HG02870 (cell line): ENCODE results near the gene CD300LF.

Experiments used
- ATAC-seq: cut with Tn5 transposase; IDR thresholded peaks from one replicate; pipeline ENCODE4 v1.9.1; 2021; ENCODE audit warnings: mild to moderate bottlenecking, moderate library complexity; ENCODE audit not compliant: unreplicated experiment

Gene CD300LF

DNA sequence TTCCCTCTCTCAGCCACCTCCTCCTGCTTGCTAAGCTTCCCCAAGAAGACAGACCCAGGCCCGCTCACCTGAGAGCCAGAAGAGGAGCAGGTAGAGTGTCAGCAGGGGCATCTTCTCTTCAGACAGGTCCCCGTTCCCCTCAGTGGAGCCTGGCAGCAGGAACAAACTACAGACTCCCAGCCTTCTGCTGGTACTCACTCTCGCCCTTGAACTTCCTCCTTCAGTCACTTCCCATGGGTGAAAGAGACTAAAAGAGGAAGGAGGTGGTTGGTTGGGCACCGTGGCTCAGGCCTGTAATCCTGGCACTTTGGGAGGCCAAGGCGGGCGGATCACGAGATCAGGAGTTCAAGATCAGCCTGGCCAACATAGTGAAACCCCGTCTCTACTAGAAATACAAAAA is at the start of gene CD300LF:
CD300LF (minus strand) TSS at position 168 of the 400 bp plus-strand sequence; CDS start at position 111, 57 bp downstream.
- no peak for ATAC-seq

DNA sequence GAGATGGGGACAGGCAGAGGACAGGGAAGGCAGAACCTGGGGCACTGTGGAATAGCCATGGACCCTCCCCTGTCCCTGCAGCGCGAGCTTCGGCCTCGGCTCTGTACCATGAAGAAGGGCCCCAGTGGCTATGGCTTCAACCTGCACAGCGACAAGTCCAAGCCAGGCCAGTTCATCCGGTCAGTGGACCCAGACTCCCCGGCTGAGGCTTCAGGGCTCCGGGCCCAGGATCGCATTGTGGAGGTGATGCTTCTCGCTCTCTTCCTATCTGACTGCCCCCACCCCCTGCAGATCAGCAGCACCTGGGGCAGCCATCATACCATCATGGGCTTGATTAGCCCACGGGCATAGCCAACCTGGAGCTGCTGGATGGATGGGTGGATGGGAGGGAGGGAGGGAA is 49.2 kb upstream of the CD300LF start:
- ATAC-seq, result no peak

DNA sequence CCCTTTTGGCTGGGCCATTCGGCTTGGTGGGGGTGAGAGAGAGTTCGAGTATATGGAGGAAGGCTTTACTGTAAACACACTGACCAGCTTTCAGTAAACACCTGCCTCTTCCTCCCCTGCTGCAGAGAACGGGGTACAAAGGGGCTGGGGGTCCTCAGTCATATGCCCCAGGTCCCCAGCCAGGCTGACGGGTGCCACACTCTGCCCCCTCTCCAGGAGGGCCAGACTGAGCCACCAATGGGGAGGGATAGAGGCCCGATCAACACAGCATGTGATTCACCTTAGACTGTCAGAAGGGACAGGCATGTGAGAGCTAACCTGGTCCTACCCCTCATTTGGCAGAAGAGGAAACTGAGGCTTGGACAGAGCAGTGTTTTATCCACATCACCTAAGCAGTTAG is 48.7 kb upstream of the CD300LF start:
- ATAC-seq, result no peak

DNA sequence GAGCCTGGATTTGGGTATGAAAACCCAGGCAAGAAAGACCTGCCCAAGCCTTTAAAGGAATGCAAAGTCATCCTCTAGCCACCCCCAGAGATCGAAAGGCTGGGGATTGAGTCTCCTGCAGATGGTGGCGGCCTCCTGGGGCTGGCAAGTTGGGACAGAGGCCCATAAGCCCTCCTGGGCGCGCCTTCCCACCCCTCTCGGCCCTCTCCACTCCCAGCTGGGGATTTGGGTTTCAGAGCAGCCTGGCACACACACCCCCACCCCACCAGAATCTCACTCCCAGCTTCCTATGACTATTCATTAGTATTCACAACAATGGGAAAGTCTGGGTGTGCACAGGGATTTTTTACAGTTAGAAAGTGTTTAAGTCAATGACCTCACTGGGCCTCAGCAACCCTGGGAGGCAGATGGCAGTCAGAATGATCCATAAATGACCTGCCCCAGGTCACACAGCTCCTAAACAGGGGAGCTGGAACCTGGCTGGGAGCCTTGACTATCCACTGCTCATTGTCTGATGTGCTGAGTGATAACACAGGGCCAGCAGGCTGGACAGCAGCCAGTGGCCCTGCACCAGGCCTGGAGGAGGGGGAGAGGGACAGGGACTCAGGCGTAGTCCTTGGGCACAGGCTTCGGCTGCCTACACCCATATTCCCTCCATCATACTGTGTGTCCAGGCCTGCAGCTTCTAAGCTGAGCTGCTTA is 47.8 kb upstream of the CD300LF start:
- ATAC-seq, result no peak

DNA sequence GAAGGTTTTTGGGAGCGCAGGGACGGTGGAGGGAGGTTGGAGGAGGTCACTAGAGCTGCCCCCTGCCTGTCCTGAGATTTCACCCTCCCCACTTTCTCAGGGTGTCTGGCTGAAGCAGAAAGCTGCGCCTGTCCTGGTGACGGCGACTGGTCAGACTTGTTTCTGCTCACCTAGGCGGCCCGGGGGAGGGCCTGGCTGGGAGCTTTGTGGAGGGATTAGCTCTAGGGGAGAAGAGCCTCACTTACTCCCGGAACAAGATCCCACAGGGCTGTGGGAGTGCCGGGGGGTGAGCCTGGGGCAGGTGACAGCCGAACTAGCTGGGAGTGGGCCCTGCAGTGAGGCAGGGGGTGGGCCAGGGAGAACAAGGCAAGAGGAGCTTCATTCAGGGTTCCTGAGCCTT is 47.2 kb upstream of the CD300LF start:
- no peak for ATAC-seq

DNA sequence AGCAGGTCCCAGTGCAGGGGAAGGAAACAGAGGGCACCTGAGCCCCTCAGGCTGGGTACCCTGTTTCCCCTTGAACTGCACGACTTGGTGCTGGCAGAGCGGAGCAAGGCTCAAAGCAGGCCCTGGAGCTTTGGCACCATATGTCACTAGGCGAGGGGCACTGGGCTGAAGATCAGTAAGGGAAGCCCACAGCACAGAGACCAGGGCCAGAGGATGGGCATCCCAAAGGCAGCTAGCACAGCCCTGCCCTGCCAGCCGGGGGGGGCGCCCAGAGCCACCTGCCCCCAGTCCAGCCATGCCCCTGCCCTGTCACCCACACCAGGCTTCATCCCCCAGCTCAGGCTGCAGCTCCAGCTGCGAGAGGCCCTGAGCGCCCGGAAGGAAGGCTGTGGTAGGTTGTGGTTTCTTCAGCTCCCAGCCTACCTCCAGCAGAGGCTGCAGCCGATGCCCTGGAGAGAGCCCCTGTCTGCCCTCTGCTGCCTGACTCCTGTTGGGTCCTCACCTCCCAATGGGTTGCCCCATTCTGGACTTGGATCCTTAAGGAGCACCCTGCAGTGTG is 46.6 kb upstream of the CD300LF start:
- no peak for ATAC-seq

DNA sequence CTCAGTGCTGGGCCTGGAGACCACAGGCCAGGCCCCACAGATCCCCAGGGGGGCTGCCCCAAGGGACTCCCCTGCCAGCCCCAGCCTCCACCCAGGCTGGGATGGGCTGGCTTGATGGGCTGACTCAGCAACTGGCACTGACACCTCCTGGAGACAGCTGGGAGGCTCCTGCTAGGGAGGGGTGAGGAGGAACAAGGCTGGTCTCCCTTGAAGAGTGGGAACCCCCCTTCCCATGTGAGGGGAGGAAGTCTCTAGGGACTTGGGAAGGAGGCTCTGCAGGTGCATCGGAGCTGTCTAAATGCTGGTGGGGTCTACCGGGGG is 46.1 kb upstream of the CD300LF start:
- no peak for ATAC-seq

DNA sequence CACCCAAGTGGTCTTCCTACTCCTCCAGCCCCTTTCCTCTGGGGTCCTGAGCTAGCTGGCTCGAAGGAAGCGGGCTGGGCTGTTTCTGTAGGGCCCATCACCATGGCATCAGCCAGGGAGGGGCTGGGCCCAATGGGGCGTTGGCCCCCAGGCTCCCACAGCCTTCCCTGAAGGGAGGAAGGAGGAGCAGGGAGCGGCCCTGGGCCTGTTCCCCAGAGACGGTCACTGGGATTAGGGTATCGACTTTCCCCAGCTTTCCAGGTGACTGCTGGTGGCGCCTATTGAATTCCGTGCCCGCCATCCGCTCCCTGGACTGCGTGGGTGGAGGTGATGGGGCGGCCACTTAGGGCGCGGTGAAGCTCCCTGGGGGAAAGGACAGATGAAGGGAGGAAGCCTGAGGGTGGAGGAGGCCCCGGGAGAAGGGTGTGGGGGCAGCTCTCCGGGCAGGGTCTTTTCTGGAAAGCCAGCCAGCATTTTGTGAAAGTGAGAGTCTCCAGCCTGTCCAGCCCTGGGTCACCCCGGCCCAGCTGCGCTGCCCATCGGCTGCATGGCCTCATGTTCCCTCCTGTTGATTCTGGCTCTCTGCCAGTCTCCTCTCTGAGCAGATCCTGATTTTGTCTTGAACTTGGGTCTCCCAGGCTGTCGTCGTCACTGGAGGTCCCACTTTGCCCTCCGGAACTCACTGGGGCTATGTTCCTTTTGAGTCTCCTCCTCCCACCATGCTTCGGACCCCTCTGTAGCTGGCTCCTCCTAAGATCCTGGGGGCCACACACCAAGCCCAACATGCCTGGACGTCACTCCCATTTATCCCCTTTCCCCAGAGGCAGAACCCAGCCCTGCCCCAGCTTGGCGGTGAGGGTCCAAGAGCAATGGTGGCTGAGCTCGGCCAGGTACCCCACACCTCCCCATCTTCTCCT is 45.5 kb upstream of the CD300LF start:
- no peak for ATAC-seq

DNA sequence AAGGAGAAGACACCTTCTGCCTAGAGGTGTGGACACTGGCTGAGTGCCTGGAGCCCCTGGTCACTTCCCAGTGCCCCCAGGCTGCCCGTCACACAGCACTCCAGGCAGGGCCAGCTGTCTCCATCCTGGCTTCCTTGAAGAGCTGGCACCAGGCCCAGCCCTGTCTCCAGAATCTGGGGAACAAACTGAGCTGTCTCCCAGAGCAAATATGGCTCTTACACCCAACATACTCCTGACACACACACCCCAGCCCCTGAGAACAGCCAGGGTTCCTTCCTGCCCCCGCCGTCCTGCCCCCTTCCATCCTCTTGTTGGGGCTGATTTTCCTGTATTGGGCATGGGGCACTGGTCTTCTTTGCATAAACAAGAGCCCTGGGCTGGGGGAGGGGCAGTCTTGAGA is 44.8 kb upstream of the CD300LF start:
- no peak for ATAC-seq

DNA sequence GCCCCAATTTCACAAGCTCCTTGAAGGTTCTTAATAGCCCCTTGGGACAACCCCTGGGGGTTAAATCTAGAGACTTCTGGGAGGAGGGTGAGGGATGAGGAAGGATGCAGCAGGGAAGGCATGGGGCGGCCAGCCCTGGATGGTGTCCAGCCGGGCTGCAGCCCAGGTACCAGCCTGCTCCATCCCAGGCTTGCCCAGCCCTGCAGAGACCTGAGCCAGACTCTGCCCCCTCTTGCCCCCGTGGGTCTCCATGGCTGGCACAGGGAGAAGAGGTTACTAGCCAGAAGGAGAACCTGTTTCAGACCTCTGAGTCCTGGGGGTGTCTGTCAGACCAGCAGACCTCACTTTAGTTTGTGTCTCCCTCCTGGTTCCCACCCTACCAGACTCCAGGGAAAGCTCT is 44.2 kb upstream of the CD300LF start:
- no peak for ATAC-seq

DNA sequence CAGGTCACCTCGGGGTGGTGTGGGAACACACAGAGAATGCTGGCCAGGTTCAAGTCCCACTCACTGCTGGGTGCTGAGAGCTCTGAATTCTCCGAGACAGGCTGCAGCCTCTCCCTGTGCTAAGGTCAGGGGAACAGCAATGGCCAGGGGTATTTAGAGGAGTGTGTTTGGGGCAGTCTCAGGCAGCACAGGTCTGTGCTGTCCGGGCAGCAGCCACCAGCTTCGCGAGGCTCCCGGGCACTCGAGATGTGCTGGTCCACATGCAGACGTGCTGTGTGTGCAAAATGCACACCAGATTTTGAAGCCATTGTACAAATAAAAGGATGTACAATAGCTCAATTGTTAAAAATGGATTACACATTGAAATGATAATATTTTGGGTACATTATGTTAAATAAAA is 42.8 kb upstream of the CD300LF start:
- no peak for ATAC-seq

DNA sequence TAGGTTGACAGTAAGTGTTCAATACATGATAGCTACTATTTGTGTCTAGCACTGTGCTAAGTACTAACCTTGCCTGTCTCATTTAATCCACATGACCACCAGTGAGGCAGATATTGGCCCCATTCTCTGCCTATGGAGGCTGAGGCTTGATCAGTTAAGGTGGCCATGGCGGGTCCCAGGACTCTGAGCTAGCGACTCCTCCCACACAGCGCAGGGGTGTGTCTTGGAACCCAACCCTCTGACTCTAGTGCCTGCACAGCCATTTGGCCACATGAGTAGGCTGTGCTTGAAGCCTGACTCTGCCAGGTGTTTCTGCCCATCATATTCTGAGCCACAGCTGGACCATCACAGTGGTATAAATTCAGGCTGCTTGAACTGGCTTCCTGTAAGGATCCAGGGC is 42.1 kb upstream of the CD300LF start:
- ATAC-seq, result no peak

DNA sequence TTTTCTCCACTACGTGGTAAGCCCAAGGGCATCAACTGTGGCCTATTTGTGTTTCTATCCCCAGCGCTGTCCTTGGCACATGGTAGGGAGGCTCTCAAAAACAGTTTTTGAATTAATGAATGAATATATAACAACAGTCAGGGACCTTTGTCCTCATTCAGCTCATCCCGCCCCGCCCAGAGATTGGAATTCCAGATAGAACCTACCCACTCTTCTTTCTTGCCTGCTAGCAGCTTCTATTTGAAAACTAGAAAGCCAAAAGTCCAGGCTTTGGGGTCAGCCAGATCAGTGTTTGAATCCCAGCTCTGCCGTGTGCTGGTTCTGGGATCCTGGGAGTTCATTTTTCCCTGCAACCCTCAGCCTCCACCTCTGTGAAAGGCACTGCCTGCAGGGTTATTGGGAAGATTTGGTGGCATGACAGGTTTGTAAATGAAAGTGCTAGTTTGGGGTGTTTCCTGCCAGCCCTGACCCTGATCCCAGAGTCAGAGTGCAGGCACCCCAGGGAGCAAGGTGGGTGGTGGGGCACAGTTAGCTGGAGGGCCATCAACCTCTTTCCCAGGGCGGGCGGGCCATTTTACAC is 40.2 kb upstream of the CD300LF start:
- no peak for ATAC-seq

DNA sequence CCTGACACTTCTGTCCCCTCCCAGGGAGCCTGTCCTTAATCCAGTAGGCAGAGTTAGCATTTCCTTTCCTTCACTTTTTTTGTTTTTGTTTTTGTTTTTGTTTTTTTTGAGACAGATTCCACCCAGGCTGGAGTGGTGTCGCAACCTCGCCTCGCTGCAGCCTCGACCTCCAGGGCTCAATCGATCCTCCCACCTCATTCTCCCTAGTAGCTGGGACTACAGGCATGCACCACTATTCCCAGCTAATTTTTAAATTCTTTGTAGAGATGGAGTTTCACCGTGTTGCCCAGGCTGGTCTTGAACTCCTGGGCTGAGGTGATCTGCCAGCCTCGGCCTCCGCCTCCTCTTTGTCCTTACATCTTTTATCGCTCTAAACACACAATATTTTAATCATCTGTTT is 39.7 kb upstream of the CD300LF start:
- ATAC-seq, result no peak

DNA sequence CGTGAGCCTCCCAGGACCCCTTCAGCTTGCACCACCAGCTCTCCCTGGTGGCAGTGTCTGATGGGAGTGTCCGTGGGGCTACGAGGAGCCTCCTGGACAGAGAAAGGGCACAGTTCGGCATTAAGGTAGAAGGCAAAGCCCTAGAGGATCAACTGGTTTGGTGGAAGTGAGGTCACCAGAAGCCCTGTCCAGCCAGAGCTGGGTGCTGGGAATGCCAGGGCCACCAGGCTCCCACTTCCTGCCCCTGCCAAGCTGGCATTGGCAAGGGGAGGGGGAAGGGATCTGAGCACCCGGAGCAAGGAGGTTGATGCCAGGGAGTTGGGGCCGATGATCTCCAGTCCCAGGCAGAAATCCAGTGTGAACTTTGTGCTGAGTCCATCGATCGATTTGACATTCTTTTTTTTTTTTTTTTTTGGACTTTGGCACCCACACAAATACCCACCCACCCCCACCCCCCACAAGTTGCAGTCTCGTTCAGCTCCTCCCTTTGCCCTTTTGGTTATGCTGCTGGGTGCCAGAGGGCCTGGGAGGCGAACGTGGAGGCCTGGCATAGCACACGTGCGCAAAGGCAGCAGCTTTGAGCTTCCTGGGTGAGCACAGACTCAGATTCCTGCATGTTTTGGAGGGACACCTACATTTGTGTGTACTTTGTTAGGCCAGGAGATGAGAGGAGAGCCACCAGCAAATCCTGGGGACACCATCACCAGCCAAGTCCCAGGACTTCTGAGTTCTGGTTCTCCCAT is 37.8 kb upstream of the CD300LF start:
- ATAC-seq, result no peak

DNA sequence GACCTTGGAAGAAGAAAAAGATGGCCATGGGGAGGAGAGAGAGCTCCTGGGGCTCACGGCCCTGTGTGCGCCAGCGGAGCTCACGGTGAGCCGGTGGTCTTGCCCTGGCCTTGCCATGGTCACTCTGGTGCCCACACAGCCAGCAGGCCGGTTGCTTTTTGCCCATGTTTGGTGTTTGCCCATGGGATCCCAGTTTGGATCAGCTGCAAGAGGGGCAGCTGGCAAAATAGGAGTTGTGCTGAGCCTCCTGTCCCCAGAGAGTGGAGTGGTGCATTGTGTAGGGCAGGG is 37.3 kb upstream of the CD300LF start:
- no peak for ATAC-seq

DNA sequence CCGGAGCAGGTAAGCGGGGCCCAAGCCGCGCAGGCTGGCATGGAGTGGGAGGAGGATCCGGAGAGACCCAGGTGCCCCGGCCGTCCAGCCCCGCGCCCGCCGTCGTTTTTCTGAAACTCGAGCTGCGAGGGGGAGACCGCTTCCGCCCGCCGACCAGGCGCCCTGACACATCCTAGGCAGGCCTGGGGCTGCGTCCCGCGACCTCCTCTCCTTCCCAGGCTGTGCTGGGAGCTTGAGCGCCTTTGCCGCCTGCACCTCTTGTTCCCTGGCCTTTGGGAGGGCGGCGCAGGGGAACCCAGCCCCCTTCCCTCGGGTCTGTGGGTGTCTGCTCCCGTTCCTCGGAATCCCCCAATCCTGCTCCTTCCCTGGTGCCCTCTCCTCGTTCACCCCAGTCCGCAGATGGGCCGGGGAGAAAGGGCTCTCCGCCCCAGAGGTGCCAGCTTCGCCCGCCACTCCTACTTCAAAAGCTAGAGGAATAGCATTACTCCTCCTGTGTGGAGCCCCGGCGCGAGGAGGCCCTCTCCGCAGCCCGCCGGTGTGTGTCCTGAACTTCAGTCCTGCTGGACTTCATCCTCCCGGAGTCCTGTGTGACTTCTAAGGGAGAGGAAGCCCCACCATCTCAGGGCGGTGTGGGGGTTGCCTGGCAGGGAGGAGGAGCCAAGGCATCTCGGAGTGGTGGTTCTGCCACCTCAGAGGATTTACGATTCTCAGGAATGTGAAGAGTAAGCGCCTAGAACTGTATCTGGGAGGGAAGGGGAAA is 36.7 kb upstream of the CD300LF start:
- no peak for ATAC-seq

DNA sequence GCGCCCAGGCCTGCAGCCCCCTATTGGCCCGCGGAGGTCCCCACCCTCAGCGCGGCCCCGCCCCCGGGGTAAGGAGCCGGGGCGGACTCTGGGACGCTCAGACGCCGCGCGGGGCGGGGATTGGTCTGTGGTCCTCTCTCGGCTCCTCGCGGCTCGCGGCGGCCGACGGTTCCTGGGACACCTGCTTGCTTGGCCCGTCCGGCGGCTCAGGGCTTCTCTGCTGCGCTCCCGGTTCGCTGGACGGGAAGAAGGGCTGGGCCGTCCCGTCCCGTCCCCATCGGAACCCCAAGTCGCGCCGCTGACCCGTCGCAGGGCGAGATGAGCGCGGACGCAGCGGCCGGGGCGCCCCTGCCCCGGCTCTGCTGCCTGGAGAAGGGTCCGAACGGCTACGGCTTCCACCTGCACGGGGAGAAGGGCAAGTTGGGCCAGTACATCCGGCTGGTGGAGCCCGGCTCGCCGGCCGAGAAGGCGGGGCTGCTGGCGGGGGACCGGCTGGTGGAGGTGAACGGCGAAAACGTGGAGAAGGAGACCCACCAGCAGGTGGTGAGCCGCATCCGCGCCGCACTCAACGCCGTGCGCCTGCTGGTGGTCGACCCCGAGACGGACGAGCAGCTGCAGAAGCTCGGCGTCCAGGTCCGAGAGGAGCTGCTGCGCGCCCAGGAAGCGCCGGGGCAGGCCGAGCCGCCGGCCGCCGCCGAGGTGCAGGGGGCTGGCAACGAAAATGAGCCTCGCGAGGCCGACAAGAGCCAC is 36.0 kb upstream of the CD300LF start, which contains the start of gene NHERF1:
NHERF1 (plus strand) TSS at position 100 of the 750 bp plus-strand sequence; CDS start at position 319, 219 bp downstream.
- peak; percentile 85 for ATAC-seq

DNA sequence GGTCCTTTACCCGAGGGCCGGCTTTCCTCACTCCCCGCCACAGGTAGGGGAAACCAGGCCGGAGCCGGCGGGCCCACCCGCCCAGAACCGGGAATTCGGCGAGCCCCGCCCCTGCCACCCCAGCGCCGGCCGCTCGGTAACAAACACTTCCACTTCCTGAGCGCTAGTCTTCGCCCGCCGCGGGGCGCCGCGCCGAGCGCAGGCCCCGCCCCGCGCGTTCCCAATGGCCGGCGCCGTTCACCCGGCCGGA is 35.5 kb upstream of the CD300LF start:
- ATAC-seq, result no peak

DNA sequence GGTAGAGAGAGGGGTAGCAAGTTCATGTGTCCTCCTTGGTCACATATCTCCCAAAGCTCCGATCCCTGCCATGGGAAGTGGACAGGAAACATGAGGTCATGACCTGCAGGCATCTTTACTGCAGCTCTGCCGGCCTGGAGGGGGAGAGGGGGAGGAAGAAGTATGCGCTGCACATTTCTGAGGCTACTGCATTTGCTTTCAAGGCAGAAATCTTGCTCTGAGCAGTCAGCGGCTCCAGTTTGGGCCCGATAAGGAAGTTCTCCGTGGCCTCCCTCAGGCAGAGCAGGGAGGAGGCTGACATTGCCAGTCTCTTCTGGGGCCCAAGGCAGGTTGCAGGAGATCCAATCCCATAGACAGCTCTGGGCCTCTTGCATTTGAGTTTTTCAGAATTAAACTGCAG is 34.2 kb upstream of the CD300LF start:
- ATAC-seq, result no peak
